ENCODE results near the gene MARCHF10.

Gene MARCHF10

GRCh38 chr17:62690168-62690897 lies 117.8 kb downstream of the MARCHF10 start:
- no peaks in the 10 kb centered on the region for H3K4me1 ChIP-seq
- no peaks in the 10 kb centered on the region for H3K27me3 ChIP-seq
- TF ChIP-seq, protein P1, sequence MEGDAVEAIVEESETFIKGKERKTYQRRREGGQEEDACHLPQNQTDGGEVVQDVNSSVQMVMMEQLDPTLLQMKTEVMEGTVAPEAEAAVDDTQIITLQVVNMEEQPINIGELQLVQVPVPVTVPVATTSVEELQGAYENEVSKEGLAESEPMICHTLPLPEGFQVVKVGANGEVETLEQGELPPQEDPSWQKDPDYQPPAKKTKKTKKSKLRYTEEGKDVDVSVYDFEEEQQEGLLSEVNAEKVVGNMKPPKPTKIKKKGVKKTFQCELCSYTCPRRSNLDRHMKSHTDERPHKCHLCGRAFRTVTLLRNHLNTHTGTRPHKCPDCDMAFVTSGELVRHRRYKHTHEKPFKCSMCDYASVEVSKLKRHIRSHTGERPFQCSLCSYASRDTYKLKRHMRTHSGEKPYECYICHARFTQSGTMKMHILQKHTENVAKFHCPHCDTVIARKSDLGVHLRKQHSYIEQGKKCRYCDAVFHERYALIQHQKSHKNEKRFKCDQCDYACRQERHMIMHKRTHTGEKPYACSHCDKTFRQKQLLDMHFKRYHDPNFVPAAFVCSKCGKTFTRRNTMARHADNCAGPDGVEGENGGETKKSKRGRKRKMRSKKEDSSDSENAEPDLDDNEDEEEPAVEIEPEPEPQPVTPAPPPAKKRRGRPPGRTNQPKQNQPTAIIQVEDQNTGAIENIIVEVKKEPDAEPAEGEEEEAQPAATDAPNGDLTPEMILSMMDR (IDR thresholded peaks at IDR 0.05; ENCODE audit: low read depth, low read length), result peak; percentile 15; the same call in 1 of the 2 replicates

GRCh38 chr17:62689441-62690167 lies 118.5 kb downstream of the MARCHF10 start:
- Histone ChIP-seq H3K4me3 (ENCODE audit: low read depth, low read length) (no peak overlapping the region), H3K4me1 (no peaks in the 10 kb centered on the region), H3K9me3 (no peaks in the 10 kb centered on the region), H3K27me3 (no peaks in the 10 kb centered on the region), H3K36me3 (no peaks in the 10 kb centered on the region)
- TF ChIP-seq, protein P1 (IDR thresholded peaks at IDR 0.05; ENCODE audit: low read depth, low read length), result no peak
- DNase-seq, result no peak

More at GRCh38 chr17:62690168-62690897, 117.8 kb downstream of the MARCHF10 start:
- no peaks in the 10 kb centered on the region for H3K9me3 ChIP-seq
- DNase-seq, result no peak
- no peaks in the 10 kb centered on the region for H3K36me3 ChIP-seq
- H3K4me3 ChIP-seq (ENCODE audit: low read depth, low read length), result no peak overlapping the region

GRCh38 chr17:62688398-62689160 lies 119.5 kb downstream of the MARCHF10 start:
- no peaks in the 10 kb centered on the region for H3K27me3 ChIP-seq
- no peaks in the 10 kb centered on the region for H3K4me1 ChIP-seq
- H3K4me3 ChIP-seq (ENCODE audit: low read depth, low read length), result no peak overlapping the region
- H3K9me3 ChIP-seq, result no peaks in the 10 kb centered on the region
- TF ChIP-seq, protein P1 (IDR thresholded peaks at IDR 0.05; ENCODE audit: low read depth, low read length), result no peak
- no peaks in the 10 kb centered on the region for H3K36me3 ChIP-seq
- no peak for DNase-seq

- Histone ChIP-seq H3K36me3 (no peaks in the 10 kb centered on the region), H3K27me3 (no peaks in the 10 kb centered on the region), H3K4me3 (ENCODE audit: low read depth, low read length) (no peak overlapping the region), H3K4me1 (no peaks in the 10 kb centered on the region), H3K9me3 (no peaks in the 10 kb centered on the region)
- TF ChIP-seq, protein P1 (IDR thresholded peaks at IDR 0.05; ENCODE audit: low read depth, low read length), result no peak
- no peak for DNase-seq
These were observed 120.1 kb downstream of the MARCHF10 start for GRCh38 chr17:62687997-62688396.

- DNase-seq, result no peak
- Histone ChIP-seq H3K4me1 (no peaks in the 10 kb centered on the region), H3K27me3 (no peaks in the 10 kb centered on the region), H3K9me3 (no peaks in the 10 kb centered on the region), H3K36me3 (no peaks in the 10 kb centered on the region), H3K4me3 (ENCODE audit: low read depth, low read length) (no peak overlapping the region)
- TF ChIP-seq, protein P1 (IDR thresholded peaks at IDR 0.05; ENCODE audit: low read depth, low read length), result no peak
These were observed 123.9 kb downstream of the MARCHF10 start for GRCh38 chr17:62684179-62684578.
